HepG2 (cell line): ENCODE data around the gene ADAM22. TPM values are rescaled to one million over a fixed set of nuclear protein-coding genes. Genes with fewer than 3 reads are reported as not detected.

Experiments
- ATAC-seq: fragments of 200-7000 bp; cut with Tn5 transposase; 3 replicates; pipeline ENCODE4 v1.9.1; 2020; ENCODE audit warnings: mild to moderate bottlenecking, moderate library complexity
- BruUV-seq: library from RNA; stranded (reverse); fragments of 400-500 nt; replicated peaks from 2 replicates; lab custom pipeline; 2021; lab: Mats Ljungman, UMichigan
- CTCF ChIA-PET: fragments of 300-600 bp; formaldehyde crosslinking; extraction: SDS; loops from one replicate; lab custom pipeline; 2021; ENCODE audit warnings: low total read pairs, inconsistent platforms, low intra/inter-chr PET ratio; lab: Yijun Ruan, JAX
- POLR2A ChIA-PET: fragments of 350-600 bp; sonication (Branson Sonifier 250); formaldehyde crosslinking; loops from one replicate; lab custom pipeline; 2020; ENCODE audit warnings: antibody characterized with exemption, inconsistent platforms; lab: Yijun Ruan, JAX
- DNase-seq: peaks from one replicate; pipeline ENCODE4 v3.0.0-alpha.2; 2015; ENCODE audit warnings: low spot score
- FAIRE-seq: peaks from 3 replicates; lab custom pipeline; 2011; peaks lifted over from hg19 to GRCh38; lab: Jason Lieb, UNC
- H2AFZ ChIP-seq: one replicate; pipeline ENCODE4 v1.6.1; 2011; ENCODE audit warnings: low read length, inconsistent platforms
- H3K27ac ChIP-seq: fragments of 300-600 bp; 3 replicates; pipeline ENCODE4 v1.8.0; 2011; ENCODE audit warnings: mixed run types, mild to moderate bottlenecking, mixed read lengths, low read length, inconsistent platforms; ENCODE audit not compliant: insufficient read depth; ENCODE audit errors: extremely low read length
- H3K27me3 ChIP-seq, 2 experiments: fragments of 200-600 bp in 1 of 2; 2 replicates in 1 of 2; 3 replicates in 1 of 2; pipeline versions ENCODE4 v1.6.0 to v1.8.0; 2011; ENCODE audit warnings: low read length in 2 of 2, mild to moderate bottlenecking in 2 of 2, moderate library complexity in 2 of 2, inconsistent platforms in 1 of 2; ENCODE audit not compliant: insufficient read depth in 2 of 2, control insufficient read depth in 1 of 2
- H3K36me3 ChIP-seq, 2 experiments: fragments of 200-600 bp in 1 of 2; replicated peaks in 1 of 2; 2 replicates in 1 of 2; 3 replicates in 1 of 2; pipeline versions ENCODE4 v1.5.1 to v1.8.0; 2011; ENCODE audit warnings: low read length in 2 of 2, inconsistent platforms in 1 of 2; ENCODE audit not compliant: insufficient read depth in 2 of 2, control insufficient read depth in 1 of 2
- H3K4me1 ChIP-seq: 2 replicates; pipeline ENCODE4 v1.5.1; 2012; ENCODE audit warnings: low read length, inconsistent platforms; ENCODE audit not compliant: insufficient read depth
- H3K4me2 ChIP-seq: 2 replicates; pipeline ENCODE4 v1.6.0; 2011; ENCODE audit warnings: low read depth, low read length, inconsistent platforms
- H3K4me3 ChIP-seq, 3 experiments: fragments of 200-600 bp in 1 of 3; sonication (generic), shearing (Covaris generic) in 1 of 3; replicated peaks in 1 of 3; 2 replicates each; pipeline ENCODE4 v1.5.1; 2011 to 2016; ENCODE audit warnings: low read length in 3 of 3, inconsistent platforms in 2 of 3, low read depth in 2 of 3, mild to moderate bottlenecking in 2 of 3, control low read depth in 1 of 3, mixed read lengths in 1 of 3; ENCODE audit not compliant: insufficient read depth in 1 of 3
- H3K79me2 ChIP-seq: one replicate; pipeline ENCODE4 v1.6.1; 2011; ENCODE audit warnings: low read length, inconsistent platforms; ENCODE audit not compliant: insufficient read depth
- H3K9ac ChIP-seq: 2 replicates; pipeline ENCODE4 v1.6.0; 2011; ENCODE audit warnings: mild to moderate bottlenecking, low read depth, low read length, inconsistent platforms; ENCODE audit not compliant: insufficient read depth
- H3K9me3 ChIP-seq: 2 replicates; pipeline ENCODE4 v1.5.1; 2012; ENCODE audit warnings: mild to moderate bottlenecking, low read length
- H4K20me1 ChIP-seq: 2 replicates; pipeline ENCODE4 v1.6.0; 2011; ENCODE audit warnings: inconsistent platforms, mild to moderate bottlenecking, low read length, moderate library complexity; ENCODE audit not compliant: insufficient read depth
- CHD2 ChIP-seq: IDR thresholded peaks from 2 replicates; pipeline ENCODE4 v1.6.1; 2011; ENCODE audit warnings: low read depth, low read length, improper control_type of control experiment
- FOXJ3 ChIP-seq: sonication (generic); formaldehyde crosslinking; IDR thresholded peaks from 2 replicates; pipeline ENCODE4 v1.4.0; 2020; ENCODE audit warnings: missing genetic modification reagents, mild to moderate bottlenecking, borderline replicate concordance
- MBD4 ChIP-seq: IDR thresholded peaks from 2 replicates; pipeline ENCODE4 v1.6.1; 2012; ENCODE audit warnings: low read length, inconsistent platforms, borderline replicate concordance
- MNT ChIP-seq: fragments of 450-650 bp; IDR thresholded peaks from 2 replicates; pipeline ENCODE4 v1.6.1; 2016
- PHF20 ChIP-seq: sonication (generic); formaldehyde crosslinking; IDR thresholded peaks from 2 replicates; pipeline ENCODE4 v1.5.0; 2020; ENCODE audit warnings: mild to moderate bottlenecking, missing genetic modification reagents
- TRAFD1 ChIP-seq: sonication (generic); formaldehyde crosslinking; IDR thresholded peaks from 2 replicates; pipeline ENCODE4 v1.5.1; 2020; ENCODE audit warnings: missing genetic modification reagents, mild to moderate bottlenecking, borderline replicate concordance
- ZNF441 ChIP-seq: sonication (generic); formaldehyde crosslinking; IDR thresholded peaks from 2 replicates; pipeline ENCODE4 v1.7.0; 2021; ENCODE audit warnings: missing genetic modification reagents, borderline replicate concordance
- ZNF766 ChIP-seq: sonication (generic); formaldehyde crosslinking; IDR thresholded peaks from 2 replicates; pipeline ENCODE4 v1.5.0; 2020; ENCODE audit warnings: missing genetic modification reagents, borderline replicate concordance
- WGBS: methylation state at CpG from one replicate; pipeline ENCODE4 v1.1.6; 2017; ENCODE audit warnings: low lambda C conversion rate; 5-methylcytosine and 5-hydroxymethylcytosine counted together
- in situ Hi-C: cut with HindIII; loops from 2 replicates; pipeline ENCODE4 v1.10.0; 2017; ENCODE audit warnings: low pct_unique_long_range_greater_than_20kb; ENCODE audit not compliant: extremely low pct_ligation_motif_present
- intact Hi-C: fragments of 100-400 bp; cut with micrococcal nuclease; formaldehyde crosslinking; loops from one replicate; pipeline ENCODE4 v1.10.0; 2022; ENCODE audit not compliant: unreplicated experiment
- polyA plus RNA-seq, 8 experiments: library from polyadenylated mRNA; depleted of rRNA in 3 of 8; stranded (reverse) in 7 of 8; unstranded in 1 of 8; fragments of >200 nt; fragmentation: Illumina TruSeq in 4 of 8; extraction: Trizol in 4 of 8; gene quantifications; 2 replicates each; pipeline versions ENCODE4 v1.2.1 to v1.2.3, GENCODE V29; 2011 to 2016; ENCODE audit warnings: low read depth in 4 of 8, missing spikeins in 1 of 8, mixed read lengths in 1 of 8; ENCODE audit not compliant: insufficient read depth in 1 of 8
- total RNA-seq, 5 experiments: library from RNA; depleted of rRNA; stranded (reverse); fragments of >200 nt; fragmentation: Illumina TruSeq; extraction: Trizol; gene quantifications; 2 replicates each; pipeline ENCODE4 v1.2.3, GENCODE V29; 2016; ENCODE audit warnings: low read depth in 1 of 5

The ADAM22 gene
- total and polyA plus RNA-seq, 2 of the 13 experiments (the other 11 are each of a cell fraction or from before 2014, with no cell fraction given), result 1.9 to 6.7 TPM

- TF ChIP-seq MBD4 (no peak), FOXJ3 (CRISPR knock-in tag) (no peak), ZNF441 (CRISPR knock-in tag) (no peak)
Measured at GRCh38 chr7:88090671-88091070, 156.6 kb downstream of the ADAM22 start (continued).

- intact Hi-C loops, result no loop called here
- CTCF ChIA-PET, result no interaction called here
- Histone ChIP-seq H3K4me1 (no peaks in the 10 kb centered on the region), H3K4me2 (no peak overlapping the region), H3K79me2 (no peaks in the 10 kb centered on the region), H4K20me1 (no peaks in the 10 kb centered on the region), H3K9me3 (no peaks in the 10 kb centered on the region), H3K4me3 (no peak overlapping the region), H3K36me3 (no peaks in the 10 kb centered on the region), H3K27ac (no peak overlapping the region), H3K9ac (no peak overlapping the region), H3K27me3 (no peaks in the 10 kb centered on the region), H2AFZ (no peak overlapping the region)
- FAIRE-seq, result no peak
- ATAC-seq, result no peak
- TF ChIP-seq ZNF766 (CRISPR knock-in tag) (no peak), CHD2 (no peak), TRAFD1 (CRISPR knock-in tag) (no peak), MNT (peak; percentile 66), PHF20 (CRISPR knock-in tag) (no peak)
- BruUV-seq, result no TSS peak
- no peak for DNase-seq
- in situ Hi-C loops, result no loop called here
- POLR2A ChIA-PET, result no interaction called here
- 51% methylated on average over 3 of the region's 3 CpGs for WGBS
Measured at GRCh38 chr7:88091988-88092675, 158.1 kb downstream of the ADAM22 start.
